Esophagus muscularis mucosa (tissue), 4 donors: Measurements from ENCODE around the gene GADL1.

ENCODE experiments used
- EP300 ChIP-seq: sonication (generic); formaldehyde crosslinking; IDR thresholded peaks from one replicate; pipeline ENCODE4 v1.6.1; 2017; ENCODE audit warnings: antibody characterized with exemption
- POLR2A ChIP-seq: fragments of 450-650 bp; IDR thresholded peaks from one replicate; pipeline ENCODE4 v1.6.1; 2017; ENCODE audit warnings: antibody characterized with exemption, moderate library complexity, mild to moderate bottlenecking, low read depth
- POLR2AphosphoS5 ChIP-seq, 2 donors: sonication (generic); formaldehyde crosslinking; IDR thresholded peaks; one replicate each; pipeline ENCODE4 v1.6.1; 2017; ENCODE audit warnings: antibody characterized with exemption in 2 of 2
- TF ChIP-seq, protein P1 (sequence below), 3 experiments: fragments of 200-600 bp in 2 of 3; fragments of 450-650 bp in 1 of 3; sonication (generic) in 2 of 3; IDR thresholded peaks; one replicate each; pipeline ENCODE4 v1.5.1; 2017 to 2019; ENCODE audit warnings: antibody characterized with exemption in 3 of 3, mild to moderate bottlenecking in 2 of 3, moderate library complexity in 1 of 3

- TF ChIP-seq, protein P1, sequence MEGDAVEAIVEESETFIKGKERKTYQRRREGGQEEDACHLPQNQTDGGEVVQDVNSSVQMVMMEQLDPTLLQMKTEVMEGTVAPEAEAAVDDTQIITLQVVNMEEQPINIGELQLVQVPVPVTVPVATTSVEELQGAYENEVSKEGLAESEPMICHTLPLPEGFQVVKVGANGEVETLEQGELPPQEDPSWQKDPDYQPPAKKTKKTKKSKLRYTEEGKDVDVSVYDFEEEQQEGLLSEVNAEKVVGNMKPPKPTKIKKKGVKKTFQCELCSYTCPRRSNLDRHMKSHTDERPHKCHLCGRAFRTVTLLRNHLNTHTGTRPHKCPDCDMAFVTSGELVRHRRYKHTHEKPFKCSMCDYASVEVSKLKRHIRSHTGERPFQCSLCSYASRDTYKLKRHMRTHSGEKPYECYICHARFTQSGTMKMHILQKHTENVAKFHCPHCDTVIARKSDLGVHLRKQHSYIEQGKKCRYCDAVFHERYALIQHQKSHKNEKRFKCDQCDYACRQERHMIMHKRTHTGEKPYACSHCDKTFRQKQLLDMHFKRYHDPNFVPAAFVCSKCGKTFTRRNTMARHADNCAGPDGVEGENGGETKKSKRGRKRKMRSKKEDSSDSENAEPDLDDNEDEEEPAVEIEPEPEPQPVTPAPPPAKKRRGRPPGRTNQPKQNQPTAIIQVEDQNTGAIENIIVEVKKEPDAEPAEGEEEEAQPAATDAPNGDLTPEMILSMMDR (IDR thresholded peaks at IDR 0.05), result no peak
- TF ChIP-seq POLR2A, result no peak
- no peak for TF ChIP-seq POLR2AphosphoS5 (IDR thresholded peaks at IDR 0.05)
- TF ChIP-seq EP300, result no peak
Observed at GRCh38 chr3:30698549-30698948, 195.9 kb downstream of the GADL1 start.
